Renal pelvis (tissue), 4 donors: ENCODE data around the gene CDK9. TPM values are rescaled to one million over a fixed set of nuclear protein-coding genes. Genes with fewer than 3 reads are reported as not detected.
"Not testable (repeated sequence)": the region's sequence is repeated elsewhere in the genome, so short reads cannot be mapped to it uniquely, and the experiment has no call there.

Experiments used
- DNase-seq: peaks from one replicate; pipeline ENCODE4 v3.0.0-alpha.2; 2013
- polyA plus RNA-seq, 3 donors: library from polyadenylated mRNA; unstranded; fragments of 120-200 nt; gene quantifications; one replicate each; pipeline ENCODE4 v1.2.1, GENCODE V29; 2013; ENCODE audit not compliant: insufficient read length in 3 of 3

The CDK9 gene
- polyA plus RNA-seq, 3 donors = 74.6 to 78.2 (median 77.1) TPM

DNA sequence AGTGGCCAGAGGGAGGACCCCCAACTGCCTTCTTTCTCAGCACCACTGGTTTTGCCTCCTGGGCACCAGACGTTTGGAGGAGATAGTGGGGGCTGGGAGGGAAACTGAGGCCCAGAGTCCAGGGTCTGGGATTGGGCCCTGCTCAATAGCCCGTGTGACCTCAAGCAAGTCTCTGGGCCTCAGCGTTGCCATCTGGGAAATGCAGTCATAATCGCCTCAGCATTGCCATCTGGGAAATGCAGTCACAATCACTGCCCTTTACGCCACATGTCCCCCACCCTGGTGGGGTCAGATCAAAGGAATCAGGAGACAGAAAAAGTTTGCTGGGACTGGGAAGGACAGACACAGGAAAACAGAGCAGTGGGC is 8.9 kb upstream of the CDK9 start:
- DNase-seq = no peak

DNA sequence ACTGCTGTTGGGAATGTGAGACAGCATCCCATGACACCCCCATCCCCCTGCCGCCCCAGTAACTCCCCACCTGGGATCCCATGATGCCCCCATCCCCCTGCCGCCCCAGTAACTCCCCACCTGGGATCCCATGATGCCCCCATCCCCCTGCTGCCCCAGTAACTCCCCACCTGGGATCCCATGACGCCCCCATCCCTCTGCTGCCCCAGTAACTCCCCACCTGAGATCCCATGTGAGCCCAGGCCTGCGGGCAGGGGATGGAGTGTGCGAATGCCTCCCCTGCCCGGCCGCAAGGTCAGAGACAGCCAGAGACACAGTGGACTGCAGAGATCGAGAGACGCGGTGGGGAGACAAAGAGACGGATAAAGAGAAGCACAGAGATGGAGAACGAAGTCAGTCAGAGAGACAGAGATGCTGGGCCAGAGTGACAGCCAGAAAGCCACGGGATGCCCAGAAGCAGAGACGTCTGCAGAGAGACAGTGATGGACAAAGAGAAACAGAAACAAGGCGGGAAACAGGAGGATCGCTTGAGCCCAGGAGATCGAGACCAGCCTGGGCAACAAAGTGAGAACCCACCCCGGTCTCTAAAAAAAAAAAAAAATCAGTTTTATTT is 8.4 kb upstream of the CDK9 start:
- no peak for DNase-seq

DNA sequence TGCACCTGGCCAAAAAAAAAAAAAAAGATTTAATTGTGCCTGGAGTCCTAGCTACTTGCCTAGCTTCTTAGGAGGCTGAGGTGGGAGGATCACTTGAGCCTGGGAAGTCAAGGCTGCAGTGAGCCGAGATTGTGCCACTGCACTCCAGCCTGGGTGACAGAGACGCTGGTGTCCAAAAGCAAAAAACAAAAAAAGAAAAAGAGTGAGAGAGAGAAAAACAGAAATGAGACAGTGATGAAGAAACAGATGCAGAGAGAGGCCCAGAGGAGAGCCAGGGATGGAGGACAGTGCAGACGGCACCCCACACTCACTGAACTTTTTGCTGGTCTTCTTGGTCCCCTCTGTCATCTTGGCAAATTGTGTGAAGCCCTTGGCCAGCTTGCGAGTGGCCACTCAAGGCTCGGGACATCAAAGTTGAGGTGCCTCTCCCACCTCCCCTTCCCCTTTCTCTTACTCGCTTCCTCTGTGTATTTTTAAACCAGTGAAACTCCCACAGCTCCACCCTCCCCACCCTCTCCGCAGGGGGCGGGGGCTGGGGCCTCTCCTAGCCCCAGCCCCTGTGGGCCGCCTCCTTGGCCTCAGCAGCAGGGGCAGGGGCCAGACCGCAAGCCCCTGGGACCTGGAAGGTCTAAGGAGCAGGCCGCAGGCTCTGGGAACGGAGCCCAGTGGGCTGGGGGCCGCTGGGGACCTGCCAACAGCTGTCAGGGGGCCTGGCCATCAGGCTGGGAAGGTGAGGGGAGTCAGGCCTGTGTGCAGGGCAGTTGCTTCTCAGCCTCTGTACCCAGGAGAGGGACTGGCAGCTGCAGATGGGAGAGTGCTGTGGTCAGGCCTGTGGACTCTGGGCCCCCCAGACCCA is 7.3 kb upstream of the CDK9 start, which contains the start of gene SH2D3C:
Gene SH2D3C, minus strand, starts transcription at position 387 of the 856 bp plus-strand sequence. Its CDS starts 39 bp downstream, at position 348.
- no peak for DNase-seq

DNA sequence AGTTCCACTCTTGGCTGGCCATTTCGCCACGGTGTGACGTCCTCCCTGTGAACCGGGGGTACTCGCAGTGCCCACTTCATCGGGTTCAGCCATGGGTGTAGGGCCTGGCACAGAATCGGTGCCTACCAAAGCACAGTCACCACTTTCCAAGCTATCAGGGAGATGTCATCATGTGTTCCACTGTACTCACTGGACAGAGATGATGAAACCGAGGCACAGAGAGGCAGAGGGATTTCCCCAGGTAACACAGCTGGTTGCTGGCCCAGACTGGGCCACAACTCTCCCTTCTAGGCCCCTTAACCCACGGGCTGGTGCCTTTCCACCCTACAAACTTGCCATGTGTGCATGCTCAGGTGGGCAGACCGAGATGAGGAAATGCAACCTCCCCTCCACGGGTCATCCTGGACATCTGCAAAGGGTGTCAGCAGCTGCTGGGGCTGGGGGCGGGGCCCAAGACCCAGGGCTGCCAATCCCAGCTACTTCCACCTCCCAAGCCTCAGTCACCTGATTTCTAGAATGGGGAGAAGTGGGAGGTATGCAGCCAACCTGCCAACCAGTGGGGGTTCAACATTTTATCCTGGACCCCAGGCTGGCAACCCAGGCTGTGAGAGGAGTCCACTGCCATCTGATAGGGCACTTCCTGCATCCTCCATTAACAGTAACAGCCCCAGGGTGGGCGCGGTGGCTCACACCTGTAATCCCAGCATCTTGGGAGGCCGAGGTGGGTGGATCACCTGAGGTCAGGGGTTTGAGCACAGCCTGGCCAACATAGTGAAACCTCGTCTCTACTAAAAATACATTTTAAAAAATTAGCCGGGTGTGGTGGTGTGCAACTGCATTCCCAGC is 6.5 kb upstream of the CDK9 start:
- DNase-seq = no peak

DNA sequence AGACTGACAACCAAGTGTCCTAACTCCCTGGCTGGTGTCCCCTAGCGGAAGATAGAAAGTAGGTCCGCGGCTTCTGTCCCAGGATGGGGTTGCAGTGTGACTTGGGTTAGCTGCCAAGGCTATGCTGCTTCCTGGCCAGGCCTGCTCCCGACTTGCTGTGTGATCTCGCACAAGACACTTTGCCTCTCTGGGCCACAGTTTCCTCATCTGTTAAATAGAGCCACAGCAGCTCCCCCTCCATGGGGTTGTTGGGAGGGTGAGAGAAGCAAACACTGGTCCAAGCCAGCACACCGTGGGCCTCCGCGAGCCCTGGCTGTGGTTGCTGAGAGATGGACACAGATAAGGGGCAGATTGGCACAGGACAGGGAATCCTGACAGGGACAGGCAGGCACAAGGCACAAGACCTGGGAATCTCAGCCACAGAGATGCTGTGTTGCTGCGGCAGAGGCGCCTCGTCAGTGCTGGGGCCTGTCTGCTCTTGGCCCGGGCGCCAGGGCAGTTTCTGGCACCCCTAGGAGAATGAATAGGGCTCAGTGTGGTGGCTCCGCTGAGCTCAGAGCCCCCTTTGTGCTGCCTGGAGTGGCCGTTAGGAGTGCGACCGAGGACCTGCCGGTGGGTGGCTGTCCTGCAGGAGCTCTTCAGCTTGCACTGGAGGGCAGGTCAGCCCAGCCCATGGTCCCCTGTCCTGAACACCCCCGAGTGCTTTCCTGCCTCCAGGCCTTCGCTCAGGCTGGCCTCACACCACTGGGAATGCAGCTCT is 5.5 kb upstream of the CDK9 start:
- DNase-seq = no peak

DNA sequence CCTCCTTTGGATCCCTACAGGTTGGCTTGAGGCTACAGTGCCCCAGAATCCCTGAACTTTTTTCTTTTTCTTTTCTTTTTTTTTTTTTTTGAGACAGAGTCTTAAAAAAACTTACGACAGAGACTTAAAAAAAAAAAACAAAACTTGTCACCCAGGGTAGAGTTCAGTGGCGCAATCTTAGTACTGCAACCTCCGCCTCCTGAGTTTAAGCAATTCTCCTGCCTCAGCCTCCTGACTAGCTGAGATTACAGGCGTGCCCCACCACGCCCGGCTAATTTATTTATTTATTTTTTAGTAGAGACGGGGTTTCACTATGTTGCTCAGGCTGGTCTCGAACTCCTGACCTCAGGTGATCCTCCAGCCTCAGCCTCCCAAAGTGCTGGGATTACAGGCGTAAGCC is 4.9 kb upstream of the CDK9 start:
- not testable (repeated sequence) for DNase-seq

DNA sequence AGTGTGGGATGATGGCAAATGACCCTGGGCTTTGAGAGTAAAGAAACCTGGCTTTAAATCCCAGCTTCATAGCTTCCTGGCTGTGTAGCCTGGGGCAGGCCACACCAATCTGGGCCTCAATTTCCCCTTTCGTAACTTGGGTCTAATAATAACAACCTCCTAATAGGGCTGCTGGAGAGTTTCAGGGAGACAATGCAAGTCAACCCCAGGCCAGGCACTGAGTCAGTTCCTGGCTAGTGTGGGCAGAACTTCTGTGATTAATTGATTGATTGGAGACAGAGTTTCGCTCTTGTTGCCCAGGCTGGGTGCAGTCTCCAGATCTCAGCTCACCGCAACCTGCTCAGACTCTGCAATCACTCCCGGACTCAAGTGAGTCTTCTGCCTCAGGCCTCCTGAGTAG is 4.0 kb upstream of the CDK9 start:
- no peak for DNase-seq

DNA sequence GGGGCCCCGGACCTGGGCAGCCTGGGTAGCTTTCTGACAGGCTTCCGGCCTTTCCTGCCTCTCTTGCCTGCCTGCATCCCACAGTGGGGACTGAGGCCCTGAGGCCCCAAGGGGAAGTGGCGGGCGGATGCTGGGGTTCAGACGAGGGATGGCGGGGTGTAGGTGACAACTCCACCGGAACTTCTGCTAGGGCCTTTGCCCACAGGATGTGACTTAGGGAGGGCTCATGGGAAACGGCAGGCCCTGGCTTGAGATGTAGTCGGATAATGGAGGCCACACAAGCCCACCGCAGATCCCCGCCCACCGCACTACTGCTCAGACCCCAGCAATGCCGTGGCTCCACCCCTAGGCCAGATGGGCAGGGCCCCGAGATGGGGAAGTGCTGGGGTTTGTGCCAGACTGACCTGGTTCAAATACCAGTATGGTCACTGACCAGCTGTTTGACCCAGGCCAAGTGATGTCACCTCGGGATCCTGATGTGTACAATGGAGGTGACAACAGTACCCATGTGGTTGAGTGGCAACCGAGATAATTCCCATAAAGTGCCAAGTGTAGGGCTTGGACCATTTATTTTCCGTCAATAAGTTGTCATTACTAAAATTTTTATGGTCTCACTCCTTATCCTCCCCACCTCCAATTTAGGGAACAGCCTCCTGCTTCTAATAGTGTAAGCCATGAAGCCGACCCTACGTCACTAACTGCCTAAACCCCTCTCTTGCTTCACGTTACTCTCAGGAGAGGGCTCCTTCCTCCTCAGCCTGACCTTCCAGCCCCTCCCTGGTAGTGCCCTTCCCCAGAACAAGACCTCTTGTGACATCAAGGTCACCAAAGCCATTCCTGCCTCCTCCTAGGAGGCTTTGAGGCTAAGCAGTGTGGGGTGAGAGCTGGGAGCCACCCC is 2.5 kb upstream of the CDK9 start:
- DNase-seq = no peak

DNA sequence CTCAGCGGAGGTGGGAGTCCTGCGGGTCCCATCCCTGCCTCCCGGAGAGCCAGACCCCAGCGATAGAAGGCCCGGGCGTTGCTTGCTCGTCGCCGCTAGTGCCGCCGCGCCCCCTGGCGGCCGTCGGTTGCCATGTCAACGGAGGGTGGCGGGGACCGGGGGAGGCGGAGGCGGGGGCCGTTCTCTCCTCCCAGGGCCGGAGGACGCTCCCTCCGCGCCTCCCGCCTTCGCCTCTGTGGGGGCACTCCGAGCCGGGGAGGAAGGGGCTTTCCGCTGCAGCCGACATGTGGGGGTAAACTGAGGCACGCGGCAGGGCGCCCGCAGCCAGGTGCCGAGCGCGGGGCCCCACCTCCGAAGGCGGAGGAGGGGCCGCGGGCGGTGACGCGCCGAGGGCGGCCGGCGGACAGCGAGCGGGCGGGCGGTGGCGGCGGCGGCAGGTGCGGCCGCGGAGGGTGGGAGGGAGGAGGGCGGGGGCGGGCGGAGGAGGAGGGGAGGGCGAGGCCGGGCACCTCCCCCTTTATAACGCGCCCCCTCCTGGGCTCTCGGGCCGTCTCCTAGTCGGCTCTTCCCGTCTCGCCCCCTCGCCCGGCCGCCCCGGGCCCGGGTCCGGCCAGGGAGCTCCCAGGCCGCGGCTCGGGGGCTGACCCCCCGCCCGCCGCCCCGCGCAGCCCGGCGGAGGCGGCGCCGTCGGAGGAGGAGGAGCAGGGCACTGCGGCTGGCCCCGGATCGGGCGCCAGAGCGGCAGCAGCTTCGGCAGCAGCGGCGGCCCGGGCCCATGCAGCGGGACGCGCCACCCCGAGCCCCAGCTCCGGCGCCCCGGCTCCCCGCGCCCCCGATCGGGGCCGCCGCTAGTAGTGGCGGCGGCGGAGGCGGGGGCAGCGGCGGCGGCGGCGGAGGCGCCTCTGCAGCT is 556 bp upstream of the CDK9 start:
- peak; percentile 87 for DNase-seq

DNA sequence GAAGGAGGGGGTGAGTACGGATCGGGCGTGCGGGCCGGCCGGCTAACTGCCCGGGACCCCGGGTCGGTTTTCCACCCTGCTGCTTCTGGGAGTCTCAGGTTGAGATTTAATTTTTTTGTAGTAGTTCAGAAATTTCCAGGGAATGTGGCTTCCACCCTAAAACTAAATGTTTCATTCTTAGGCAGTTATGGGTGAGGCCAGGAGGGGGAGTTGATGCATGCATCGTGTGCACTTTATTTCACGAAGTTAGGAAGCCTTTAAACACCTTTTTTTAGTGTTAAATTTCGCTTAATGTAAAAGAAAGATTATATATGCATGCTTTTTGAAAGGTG is 905 bp downstream of the CDK9 start:
- no peak for DNase-seq

DNA sequence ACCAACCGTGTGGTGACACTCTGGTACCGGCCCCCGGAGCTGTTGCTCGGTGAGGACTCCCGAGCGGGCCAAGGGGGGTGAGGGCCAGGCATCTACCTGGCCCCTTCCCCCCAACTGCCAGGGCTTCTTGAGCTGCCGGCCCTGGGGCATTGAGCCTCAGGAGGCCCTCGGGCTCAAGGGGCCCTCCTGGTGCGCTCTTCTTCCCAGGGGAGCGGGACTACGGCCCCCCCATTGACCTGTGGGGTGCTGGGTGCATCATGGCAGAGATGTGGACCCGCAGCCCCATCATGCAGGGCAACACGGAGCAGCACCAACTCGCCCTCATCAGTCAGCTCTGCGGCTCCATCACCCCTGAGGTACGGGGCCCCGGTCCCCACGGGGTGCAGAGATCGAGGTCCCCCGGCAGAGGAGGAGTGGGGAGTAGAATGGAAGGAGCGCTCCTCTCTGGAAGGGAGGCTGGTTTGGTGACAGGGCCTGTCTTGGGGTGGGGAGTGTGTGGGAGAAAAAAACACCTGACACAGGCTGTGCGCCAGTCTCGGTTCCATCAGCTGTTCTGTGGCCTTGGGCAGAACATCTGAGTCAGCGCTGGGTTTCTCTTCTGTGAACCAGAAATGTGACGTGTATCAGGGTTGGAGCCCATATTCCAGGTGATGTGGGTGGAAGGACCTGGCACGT is 2.6 kb downstream of the CDK9 start:
- no peak for DNase-seq

DNA sequence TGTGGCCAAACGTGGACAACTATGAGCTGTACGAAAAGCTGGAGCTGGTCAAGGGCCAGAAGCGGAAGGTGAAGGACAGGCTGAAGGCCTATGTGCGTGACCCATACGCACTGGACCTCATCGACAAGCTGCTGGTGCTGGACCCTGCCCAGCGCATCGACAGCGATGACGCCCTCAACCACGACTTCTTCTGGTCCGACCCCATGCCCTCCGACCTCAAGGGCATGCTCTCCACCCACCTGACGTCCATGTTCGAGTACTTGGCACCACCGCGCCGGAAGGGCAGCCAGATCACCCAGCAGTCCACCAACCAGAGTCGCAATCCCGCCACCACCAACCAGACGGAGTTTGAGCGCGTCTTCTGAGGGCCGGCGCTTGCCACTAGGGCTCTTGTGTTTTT is 3.3 kb downstream of the CDK9 start:
- DNase-seq = no peak

DNA sequence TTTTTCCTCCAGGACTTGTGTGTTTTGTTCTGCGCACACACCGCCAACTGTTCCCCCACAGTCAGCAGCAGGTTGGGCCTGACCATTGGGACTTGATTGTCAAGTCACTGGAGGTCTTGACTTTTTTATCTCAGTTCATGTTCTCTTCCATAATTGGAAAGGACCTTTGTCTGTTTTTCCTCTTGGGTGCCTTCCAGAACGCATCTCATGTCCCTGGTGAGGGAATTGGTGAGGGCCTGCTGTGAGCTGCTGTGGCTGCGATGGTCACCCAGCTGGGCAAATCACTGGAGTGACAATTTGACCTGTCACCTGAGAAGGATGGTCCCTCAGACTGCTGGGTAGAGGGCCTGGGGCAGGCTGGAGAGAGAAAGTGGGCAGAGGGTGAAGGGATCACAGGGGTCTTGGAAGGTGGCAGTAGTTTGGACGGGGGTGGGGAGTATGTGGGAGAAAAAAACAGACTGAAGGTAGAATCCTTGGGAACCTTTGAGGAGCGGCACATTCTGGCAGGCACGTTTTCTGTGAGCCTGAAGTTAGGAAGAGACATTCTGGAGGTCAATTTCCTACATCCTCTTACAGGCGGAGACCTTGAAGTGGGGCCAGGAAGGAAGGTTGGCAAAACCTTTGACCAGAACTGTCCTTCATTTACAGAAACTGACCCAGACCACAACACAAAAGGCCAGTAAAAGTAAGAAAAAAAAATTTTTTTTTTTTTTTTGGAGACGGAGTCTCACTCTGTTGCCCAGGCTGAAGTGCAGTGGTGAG is 4.4 kb downstream of the CDK9 start:
- no peak for DNase-seq

DNA sequence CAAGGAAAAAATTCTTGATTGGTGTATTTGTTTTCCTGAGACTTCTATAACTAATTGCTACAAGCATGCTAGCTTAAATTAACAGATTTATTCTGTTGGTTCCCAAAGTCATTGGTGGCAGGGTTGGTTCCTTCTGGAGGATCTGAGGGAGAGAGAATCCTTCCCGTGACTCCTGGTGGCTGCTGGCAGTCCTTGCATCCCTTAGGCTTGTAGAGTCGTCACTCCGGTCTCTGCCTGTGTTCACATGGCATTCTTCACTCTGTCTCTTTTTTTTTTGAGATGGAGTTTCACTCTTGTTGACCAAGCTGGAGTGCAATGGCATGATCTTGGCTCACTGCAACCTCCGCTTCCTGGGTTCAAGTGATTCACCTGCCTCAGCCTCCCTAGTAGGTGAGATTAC is 5.3 kb downstream of the CDK9 start:
- no peak for DNase-seq

DNA sequence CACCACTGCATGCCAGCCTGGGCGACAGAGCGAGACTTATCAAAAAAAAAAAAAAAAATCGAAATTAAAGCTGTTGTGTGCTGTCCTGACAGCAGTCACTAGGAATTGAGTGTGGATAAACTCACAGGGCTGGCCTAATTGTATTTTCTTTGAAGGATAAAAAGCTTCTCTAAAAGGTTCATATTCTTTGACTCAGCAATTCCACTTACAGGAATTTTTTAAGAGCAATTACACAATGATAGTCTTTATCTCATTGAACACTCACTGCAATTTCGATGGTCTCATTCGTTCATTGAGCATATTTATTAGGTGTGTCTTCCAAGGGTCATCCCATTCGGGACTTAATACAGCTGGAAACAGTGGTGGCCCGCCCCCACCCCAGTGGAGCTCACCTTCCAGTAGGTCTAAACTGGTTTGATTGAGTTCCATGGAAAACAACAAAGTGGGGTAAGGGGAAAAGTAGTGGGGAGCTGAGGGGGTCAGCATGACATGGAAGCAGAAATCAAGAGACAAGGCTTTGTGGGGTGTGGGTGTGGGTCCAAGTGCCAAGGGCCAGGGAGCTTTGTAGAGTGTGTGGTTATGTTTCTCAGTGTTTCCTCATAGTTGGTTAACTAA is 6.7 kb downstream of the CDK9 start:
- DNase-seq = no peak

DNA sequence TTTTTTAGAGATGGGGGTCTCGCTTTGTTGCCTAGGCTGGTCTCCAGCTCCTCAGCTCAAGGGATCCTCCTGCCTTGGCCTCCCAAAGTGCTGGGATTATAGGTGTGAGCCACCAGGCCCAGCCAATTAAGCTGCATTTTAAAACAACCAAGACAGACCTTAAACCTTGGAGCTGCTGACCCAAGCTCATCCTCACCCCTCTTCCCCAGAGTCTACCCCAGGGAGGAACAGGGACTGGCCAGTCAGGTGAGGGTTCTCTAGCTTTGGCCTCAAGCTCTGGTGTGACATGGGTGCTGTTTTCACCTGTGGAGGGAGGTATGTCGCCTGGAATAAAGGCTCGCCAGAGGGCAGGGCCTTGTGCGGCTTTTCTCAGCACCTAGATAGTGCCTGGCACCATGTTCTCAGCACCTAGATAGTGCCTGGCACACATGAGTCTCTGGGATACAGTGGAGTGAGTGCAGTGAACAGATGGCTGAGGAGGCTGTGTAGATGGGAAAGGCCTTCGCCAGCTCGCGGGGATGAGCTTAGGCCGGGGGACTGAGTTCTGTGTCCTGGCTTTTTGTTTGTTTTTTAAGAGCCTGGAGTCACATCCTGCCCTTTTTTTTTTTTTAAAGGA is 7.4 kb downstream of the CDK9 start:
- no peak for DNase-seq

DNA sequence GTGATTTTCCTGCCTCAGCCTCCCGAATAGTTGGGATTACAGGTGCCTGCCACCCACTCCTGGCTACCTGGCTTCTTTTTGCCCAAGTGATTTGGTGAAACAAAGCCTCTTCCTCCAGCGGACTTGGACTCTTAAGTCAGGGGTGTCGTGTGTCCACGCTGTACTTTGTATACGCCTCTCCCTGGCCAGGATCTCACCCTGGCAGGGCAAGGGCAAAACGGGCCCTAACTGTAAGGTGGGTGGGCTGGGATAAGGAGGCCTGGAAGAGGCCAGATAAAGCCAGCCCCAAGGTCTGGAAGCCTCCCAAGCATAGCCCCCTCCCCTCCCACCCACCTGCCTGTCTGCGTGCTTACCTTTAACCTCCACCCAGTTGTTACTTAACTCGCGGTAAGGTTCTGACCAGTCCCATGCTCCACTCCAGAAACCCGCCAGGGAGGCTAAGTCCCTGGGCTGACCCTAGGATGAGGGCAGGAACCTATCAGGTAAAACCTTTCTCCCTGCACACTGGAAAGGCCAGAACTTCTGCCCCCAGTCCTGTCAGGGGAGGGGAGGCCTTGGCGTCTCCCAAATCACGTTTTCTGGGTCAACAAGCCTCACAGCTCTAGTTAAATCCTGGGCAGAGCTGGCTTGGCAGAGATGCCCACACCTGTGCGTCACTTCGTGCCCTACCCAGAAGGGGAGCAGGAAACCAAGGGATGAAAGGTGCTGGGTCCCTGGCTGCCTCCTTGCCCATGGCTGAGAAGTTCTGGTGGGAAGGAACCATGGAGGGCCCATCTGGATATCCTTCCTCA is 8.4 kb downstream of the CDK9 start:
- no peak for DNase-seq
